Heart right ventricle (tissue), 16 donors: ENCODE measurements around the gene CABCOCO1. TPM values are rescaled to one million over a fixed set of nuclear protein-coding genes. Genes with fewer than 3 reads are reported as not detected.

Experiments used
- ATAC-seq, 8 donors: fragments of 200-7000 bp; cut with Tn5 transposase; one replicate each; pipeline ENCODE4 v1.9.1; 2020; ENCODE audit warnings: mild to moderate bottlenecking in 8 of 8, moderate library complexity in 8 of 8, moderate number of reproducible peaks in 1 of 8
- DNase-seq, 2 donors: peaks; one replicate each; pipeline ENCODE4 v3.0.0-alpha.2; 2020
- H3K27ac ChIP-seq, 10 donors: fragments of 200-600 bp; sonication (generic) in 2 of 10; one replicate each; pipeline versions ENCODE4 v1.5.0 to v1.8.0; 2020 to 2022; ENCODE audit warnings: mild to moderate bottlenecking in 3 of 10
- H3K27me3 ChIP-seq, 7 donors: fragments of 200-600 bp; one replicate each; pipeline ENCODE4 v1.8.0; 2021 to 2022; ENCODE audit warnings: mild to moderate bottlenecking in 2 of 7
- H3K36me3 ChIP-seq, 9 donors: fragments of 200-600 bp; sonication (generic) in 1 of 9; one replicate each; pipeline versions ENCODE4 v1.5.0 to v1.8.0; 2020 to 2022; ENCODE audit warnings: mild to moderate bottlenecking in 2 of 9
- H3K4me1 ChIP-seq, 9 donors: fragments of 200-600 bp; sonication (generic) in 1 of 9; one replicate each; pipeline versions ENCODE4 v1.5.0 to v1.8.0; 2020 to 2022; ENCODE audit warnings: mild to moderate bottlenecking in 4 of 9
- H3K4me3 ChIP-seq, 10 donors: fragments of 200-600 bp; sonication (generic) in 2 of 10; one replicate each; pipeline versions ENCODE4 v1.5.0 to v1.8.0; 2020 to 2022; ENCODE audit warnings: mild to moderate bottlenecking in 7 of 10, moderate library complexity in 2 of 10
- H3K9me3 ChIP-seq, 11 donors: fragments of 200-600 bp in 10 of 11; sonication (generic) in 2 of 11; one replicate each; pipeline versions ENCODE4 v1.5.0 to v1.8.0; 2013 to 2022; ENCODE audit warnings: mild to moderate bottlenecking in 2 of 11, control low read depth in 1 of 11, moderate library complexity in 1 of 11
- CTCF ChIP-seq, 9 donors: fragments of 200-600 bp; sonication (generic) in 2 of 9; IDR thresholded peaks; one replicate each; pipeline versions ENCODE4 v1.5.0 to v1.8.0; 2021 to 2022; ENCODE audit warnings: antibody characterized with exemption in 9 of 9, mild to moderate bottlenecking in 5 of 9, moderate library complexity in 1 of 9
- WGBS, 2 donors: extraction: QIAGEN DNeasy Blood & Tissue Kit; methylation state at CpG; one replicate each; pipeline ENCODE4 v1.1.7; 2013; ENCODE audit warnings: inconsistent platforms in 1 of 2; 5-methylcytosine and 5-hydroxymethylcytosine counted together
- intact Hi-C, 10 donors: fragments of 100-400 bp; cut with DNase I; formaldehyde crosslinking; loops; one replicate each; pipeline versions ENCODE4 v1.11.1 to v1.14.2; 2022
- polyA plus RNA-seq, 2 donors: library from polyadenylated mRNA; stranded (reverse); fragments of 200-250 nt; gene quantifications; one replicate each; pipeline ENCODE4 v1.2.3, GENCODE V29; 2013
- total RNA-seq, 10 donors: library from RNA; stranded (reverse); fragmentation: NEBNext Ultra II Directional in 3 of 10; extraction: Animal tissue kit (Norgen Biotek cat#: 25700) in 3 of 10; gene quantifications; one replicate each; pipeline versions ENCODE4 v1.2.1 to v1.2.4, GENCODE V29; 2021 to 2023
- donor health status: Arrhythmogenic right ventricular cardiomyopathy.
- donor health status: ischemic (EF 13 %, LVEDD 7.1; RV severe dilation, severe dysfunction).
- donor health status: healthy with polysubstance abuse.
- donor health status: DM: no; HTN: yes; CAD: no.
- donor health status: DM: no; HTN: no; CAD: no.
- donor health status: ischemic (EF 25% LVEDD 6.9; RV normal size, moderate dysfunction).
- donor health status: ischemic (EF 25% LVEDD 5.7; RV mildly dilated, moderate dysfunction).
- donor health status: healthy.
- donor health status: DM: yes; HTN: yes; CAD: no.
- donor health status: Ischemic cardiomyopathy.
- donor health status: ischemic (EF 35%, LVEDD 5.7; RV mildly dilated, moderate dysfunction).
- donor health status: nonischemic (EF 11% LVEDD 7.7; RV severe dilation, severe dysfunction).
- donor health status: DM: yes; HTN: yes; CAD: no.
- donor health status: PGD.
- donor health status: ischemic (EF 29% LVEDD 5.4; RV normal size, mild dysfunction).
- donor health status: nonischemic (EF 23%, LVEDD 6.1; RV moderate dilation, normal function).

CABCOCO1 gene
- total and polyA plus RNA-seq, 12 donors: 0.03 to 0.15 TPM; not detected in 10

- Histone ChIP-seq H3K27me3 (no peaks in the 10 kb centered on the region), H3K9me3 (no peaks in the 10 kb centered on the region), H3K27ac (no peak overlapping the region), H3K4me3 (no peak overlapping the region), H3K36me3 (no peaks in the 10 kb centered on the region), H3K4me1 (peaks cover 0 to 6% (median 0%) of the 10 kb centered on the region in 9 donors)
- intact Hi-C loops: no loop called here
- 78 to 82% methylated on average over 6 of the region's 6 CpGs for WGBS, 2 donors
- no peak for TF ChIP-seq CTCF (IDR thresholded peaks at IDR 0.05)
- no peak for DNase-seq
- no peak for ATAC-seq
These were observed 116.5 kb downstream of the CABCOCO1 start for GRCh38 chr10:61779276-61779675.

- intact Hi-C loops: no loop called here
- 43 to 45% methylated on average over 9 of the region's 9 CpGs for WGBS, 2 donors
- no peaks in the 10 kb centered on the region for H3K36me3 ChIP-seq
- peak in 7 of 8 donors; percentile 71 to 97 (median 84) for ATAC-seq
- H3K9me3 ChIP-seq: no peaks in the 10 kb centered on the region
- no peak overlapping the region for H3K4me3 ChIP-seq
- peaks cover 0 to 6% (median 0%) of the 10 kb centered on the region in 9 donors for H3K4me1 ChIP-seq
- peak; percentile 19 to 29 for DNase-seq
- H3K27me3 ChIP-seq: no peaks in the 10 kb centered on the region
- TF ChIP-seq CTCF (IDR thresholded peaks at IDR 0.05): no peak
- H3K27ac ChIP-seq: no peak overlapping the region
These were observed 117.4 kb downstream of the CABCOCO1 start for GRCh38 chr10:61779950-61780659.

- DNase-seq (no peak), ATAC-seq (no peak)
- peaks cover 0 to 6% (median 0%) of the 10 kb centered on the region in 9 donors for H3K4me1 ChIP-seq
- no peak overlapping the region for H3K27ac ChIP-seq
- no peaks in the 10 kb centered on the region for H3K9me3 ChIP-seq
- no peaks in the 10 kb centered on the region for H3K27me3 ChIP-seq
- H3K36me3 ChIP-seq: no peaks in the 10 kb centered on the region
- no peak overlapping the region for H3K4me3 ChIP-seq
- TF ChIP-seq CTCF (IDR thresholded peaks at IDR 0.05): no peak
- intact Hi-C loops: no loop called here
These were observed 118.0 kb downstream of the CABCOCO1 start for GRCh38 chr10:61780732-61781131.

GRCh38 chr10:61781969-61782403 lies 119.3 kb downstream of the CABCOCO1 start:
- DNase-seq (no peak), ATAC-seq (no peak)
- no peaks in the 10 kb centered on the region for H3K36me3 ChIP-seq
- no peaks in the 10 kb centered on the region for H3K27me3 ChIP-seq
- H3K27ac ChIP-seq: no peak overlapping the region
- H3K4me1 ChIP-seq: peaks cover 0 to 19% (median 0%) of the 10 kb centered on the region in 9 donors
- no peaks in the 10 kb centered on the region for H3K9me3 ChIP-seq
- intact Hi-C loops: no loop called here
- TF ChIP-seq CTCF (IDR thresholded peaks at IDR 0.05): no peak
- no peak overlapping the region for H3K4me3 ChIP-seq
